GM18909 (cell line): ENCODE results near the gene EGFR.
"Not testable (repeated sequence)": the region's sequence is repeated elsewhere in the genome, so short reads cannot be mapped to it uniquely, and the experiment has no call there.

Source experiments
- ATAC-seq: cut with Tn5 transposase; IDR thresholded peaks from one replicate; pipeline ENCODE4 v1.9.1; 2021; ENCODE audit warnings: mild to moderate bottlenecking; ENCODE audit not compliant: unreplicated experiment, poor library complexity

EGFR gene

DNA sequence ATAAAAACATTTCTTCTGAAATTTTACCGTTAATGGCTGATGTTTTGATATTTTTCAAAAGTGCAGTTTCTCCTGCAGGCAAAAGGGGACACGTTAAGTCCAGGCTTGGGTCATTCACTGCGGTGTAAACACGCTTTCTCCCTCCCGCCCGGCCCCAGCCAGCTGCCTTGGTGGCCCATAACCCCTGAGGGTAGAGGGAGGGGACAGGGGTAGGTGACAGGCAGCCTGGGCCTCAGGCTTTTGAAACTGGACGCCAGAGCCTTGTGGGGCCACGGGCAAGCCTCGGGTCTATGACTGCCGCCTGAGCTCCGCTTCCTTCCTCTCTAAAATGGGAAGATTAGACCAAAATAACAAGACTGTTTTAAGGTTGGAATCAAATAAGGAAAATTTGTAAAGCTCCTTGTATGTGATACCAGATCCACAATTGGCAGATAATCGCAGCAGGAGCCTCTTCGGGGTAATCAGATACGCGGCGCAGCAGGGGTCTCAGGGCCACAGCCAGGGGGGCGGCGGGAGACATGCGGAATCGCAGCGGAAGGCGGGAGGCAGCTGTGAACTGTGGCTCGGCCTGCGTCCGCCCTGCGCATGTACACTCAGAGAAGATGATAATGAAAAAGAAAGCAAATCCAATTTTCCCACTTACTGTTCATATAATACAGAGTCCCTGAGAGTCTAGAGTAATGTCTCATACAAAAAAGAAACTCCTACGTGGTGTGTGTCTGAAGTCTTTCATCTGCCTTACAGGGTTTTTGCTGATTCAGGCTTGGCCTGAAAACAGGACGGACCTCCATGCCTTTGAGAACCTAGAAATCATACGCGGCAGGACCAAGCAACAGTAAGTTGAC, 138.3 kb downstream of the EGFR start:
- no peak for ATAC-seq

DNA sequence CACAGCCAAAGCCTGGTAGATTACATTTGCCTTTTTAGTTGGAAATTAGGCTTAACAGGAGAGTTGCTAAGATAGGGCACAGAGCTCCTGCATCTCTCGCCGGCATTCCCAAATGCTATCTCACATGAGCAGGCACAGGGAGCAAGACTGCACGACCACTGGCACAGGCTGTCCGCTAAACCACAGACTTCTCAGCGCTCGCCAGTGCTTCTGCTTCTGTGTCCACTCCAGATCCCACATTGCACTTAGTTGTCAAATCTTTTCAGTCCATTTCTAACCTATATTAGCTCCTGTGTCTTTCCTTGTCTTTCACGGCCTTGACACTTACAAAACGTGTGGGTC, 138.9 kb downstream of the EGFR start:
- ATAC-seq = no peak

DNA sequence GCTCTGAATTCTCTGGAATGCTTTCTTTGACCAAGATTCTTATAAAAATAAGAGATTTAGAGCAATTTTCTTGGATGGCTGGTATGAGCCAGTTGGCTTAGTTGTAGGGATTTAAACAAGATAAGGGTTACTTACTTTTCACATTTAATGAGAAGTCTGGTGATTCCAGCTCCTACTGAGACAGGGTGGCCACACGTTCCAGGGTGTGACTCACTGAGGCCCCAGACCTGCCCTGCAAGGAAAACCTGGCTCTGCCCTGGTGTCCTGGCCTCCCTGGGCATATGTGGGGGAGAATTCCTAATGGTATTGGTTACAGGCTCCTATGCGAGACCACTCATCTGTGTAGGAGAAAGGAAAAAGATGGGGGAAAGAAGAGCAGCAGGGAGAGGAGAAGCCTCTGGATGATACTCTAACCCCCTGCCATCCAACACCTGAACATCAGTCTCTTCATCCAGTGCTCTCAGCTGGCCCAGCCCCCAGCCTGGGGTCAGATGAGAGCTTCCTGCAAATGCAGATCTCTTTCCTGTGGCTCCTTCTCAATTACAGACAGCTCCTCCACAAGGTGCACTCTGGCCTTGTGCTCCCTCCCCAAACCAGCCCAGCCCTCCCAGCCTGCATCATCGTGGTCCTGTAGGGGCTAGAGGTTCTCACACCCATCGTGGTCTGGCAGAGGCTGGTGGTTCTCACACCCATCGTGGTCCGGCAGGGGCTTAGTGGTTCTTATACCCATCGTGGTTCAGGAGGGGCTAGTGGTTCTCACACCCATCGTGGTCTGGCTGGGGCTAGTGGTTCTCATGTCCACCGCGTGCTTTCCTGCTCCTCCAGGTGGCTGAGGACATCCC, 139.9 kb downstream of the EGFR start:
- no peak for ATAC-seq

DNA sequence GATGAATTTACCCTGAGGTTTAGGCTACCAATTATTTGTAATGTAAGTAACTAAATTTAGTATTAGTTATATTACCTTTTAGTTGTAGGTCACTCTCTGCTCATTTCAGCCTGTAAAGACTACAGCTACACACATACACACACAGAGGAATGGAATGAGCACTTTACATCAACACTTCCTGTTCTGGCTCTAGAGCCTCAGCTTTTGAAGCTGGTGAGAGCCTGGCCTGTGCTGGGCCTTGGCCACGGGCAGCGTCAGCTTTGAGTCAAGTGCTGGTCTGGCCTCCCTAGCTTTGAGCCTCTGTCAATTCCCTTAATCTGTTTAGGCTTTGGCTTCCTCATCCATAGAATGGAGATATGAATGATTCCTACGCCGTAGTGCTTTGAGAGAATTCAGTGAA, 141.7 kb downstream of the EGFR start:
- no peak for ATAC-seq

DNA sequence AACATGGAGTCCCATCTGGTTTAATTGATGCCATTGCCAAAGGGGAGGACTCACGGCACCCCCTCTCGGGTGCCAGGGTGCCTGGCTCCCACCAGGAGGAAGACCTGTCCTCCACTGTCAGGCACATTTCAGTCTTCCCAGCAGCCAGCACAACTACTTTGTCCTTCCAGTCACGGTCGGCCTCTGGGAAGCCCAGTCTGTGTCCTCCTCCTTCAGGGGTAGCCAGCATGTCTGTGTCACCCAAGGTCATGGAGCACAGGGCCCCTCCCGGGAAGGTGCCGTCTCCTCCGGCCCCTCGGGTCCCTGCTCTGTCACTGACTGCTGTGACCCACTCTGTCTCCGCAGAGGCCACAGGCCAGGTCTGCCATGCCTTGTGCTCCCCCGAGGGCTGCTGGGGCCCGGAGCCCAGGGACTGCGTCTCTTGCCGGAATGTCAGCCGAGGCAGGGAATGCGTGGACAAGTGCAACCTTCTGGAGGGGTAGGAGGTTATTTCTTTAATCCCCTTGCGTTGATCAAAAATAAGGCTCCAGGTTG, 142.4 kb downstream of the EGFR start:
- no peak for ATAC-seq

DNA sequence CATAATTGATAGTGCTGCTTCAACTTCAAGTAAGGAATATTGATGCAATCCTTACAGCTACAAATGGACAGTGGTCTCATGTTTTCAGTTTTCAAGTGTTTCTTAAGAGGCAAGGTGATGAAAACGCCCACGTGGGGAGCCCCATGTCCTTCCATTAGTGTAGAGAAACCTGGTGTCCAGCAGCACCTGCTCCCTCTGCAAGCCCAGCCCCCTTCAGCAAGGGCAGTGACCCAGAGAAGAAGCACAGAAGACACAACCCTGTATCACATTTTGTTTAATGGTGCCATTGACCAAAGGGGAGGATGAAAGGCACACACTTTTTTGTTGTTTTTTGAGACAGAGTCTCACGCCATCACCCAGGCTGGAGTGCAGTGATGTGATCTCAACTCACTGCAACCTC, 143.7 kb downstream of the EGFR start:
- no peak for ATAC-seq

DNA sequence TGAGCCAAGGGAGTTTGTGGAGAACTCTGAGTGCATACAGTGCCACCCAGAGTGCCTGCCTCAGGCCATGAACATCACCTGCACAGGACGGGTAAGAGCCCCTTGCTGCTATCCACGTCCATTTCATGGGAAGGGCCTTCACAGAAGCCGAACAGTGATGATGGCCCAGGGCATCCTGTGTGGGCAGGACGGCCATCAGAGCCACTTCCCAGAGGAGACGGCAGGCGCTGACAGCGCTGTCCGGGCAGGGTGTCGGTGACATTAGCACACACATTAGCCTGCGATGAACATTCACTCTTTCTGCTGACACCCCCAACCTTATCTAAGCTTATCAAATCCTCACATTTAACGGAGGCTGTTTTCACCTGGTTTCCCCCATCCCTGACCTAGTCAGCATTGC, 144.9 kb downstream of the EGFR start:
- ATAC-seq = no peak

DNA sequence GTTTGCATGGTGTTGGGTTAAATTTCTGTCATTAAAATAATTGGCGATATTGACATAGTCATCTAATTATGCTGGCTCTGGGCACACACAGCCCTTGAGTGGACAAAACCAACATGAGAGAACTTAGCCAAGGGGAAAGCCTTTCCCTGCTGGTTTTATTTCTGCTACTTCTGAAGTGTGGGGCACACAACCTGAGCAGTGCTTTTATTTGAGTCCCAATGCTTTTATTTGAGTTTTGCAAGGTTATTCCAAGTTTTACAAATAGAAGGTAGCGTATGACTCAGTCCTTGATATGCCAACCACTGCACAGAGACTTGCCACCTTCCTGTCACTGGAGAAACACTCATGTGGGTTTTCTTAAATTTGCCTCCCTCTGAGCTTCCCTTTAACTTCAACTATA, 145.7 kb downstream of the EGFR start:
- no peak for ATAC-seq

DNA sequence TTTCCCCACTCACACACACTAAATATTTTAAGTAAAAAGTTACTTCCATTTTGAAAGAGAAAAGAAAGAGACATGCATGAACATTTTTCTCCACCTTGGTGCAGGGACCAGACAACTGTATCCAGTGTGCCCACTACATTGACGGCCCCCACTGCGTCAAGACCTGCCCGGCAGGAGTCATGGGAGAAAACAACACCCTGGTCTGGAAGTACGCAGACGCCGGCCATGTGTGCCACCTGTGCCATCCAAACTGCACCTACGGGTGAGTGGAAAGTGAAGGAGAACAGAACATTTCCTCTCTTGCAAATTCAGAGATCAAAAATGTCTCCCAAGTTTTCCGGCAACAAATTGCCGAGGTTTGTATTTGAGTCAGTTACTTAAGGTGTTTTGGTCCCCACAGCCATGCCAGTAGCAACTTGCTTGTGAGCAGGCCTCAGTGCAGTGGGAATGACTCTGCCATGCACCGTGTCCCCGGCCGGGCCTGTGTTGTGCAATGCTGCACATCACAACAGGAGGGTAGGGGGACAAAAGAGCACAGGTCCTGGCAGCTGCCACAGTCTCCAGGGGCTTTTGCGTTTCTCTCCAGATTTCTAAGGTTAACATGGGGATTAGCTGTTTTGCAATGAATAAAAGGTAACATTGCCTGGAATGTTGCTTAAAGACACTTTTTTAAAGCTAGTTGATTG, 146.5 kb downstream of the EGFR start:
- ATAC-seq = no peak

DNA sequence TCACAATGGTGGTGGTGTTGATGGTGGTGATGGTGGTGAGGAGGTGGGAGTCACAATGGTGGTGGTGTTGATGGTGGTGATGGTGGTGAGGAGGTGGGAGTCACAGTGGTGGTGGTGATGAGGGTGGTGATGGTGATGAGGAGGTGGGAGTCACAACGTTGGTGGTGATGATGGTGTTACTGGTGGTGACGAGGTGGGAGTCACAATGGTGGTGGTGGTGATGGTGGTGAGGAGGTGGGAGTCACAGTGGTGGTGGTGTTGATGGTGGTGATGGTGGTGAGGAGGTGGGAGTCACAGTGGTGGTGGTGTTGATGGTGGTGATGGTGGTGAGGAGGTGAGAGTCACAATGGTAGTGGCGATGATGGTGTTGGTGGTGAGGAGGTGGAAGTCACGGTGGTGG, 148.5 kb downstream of the EGFR start:
- ATAC-seq = not testable (repeated sequence)

DNA sequence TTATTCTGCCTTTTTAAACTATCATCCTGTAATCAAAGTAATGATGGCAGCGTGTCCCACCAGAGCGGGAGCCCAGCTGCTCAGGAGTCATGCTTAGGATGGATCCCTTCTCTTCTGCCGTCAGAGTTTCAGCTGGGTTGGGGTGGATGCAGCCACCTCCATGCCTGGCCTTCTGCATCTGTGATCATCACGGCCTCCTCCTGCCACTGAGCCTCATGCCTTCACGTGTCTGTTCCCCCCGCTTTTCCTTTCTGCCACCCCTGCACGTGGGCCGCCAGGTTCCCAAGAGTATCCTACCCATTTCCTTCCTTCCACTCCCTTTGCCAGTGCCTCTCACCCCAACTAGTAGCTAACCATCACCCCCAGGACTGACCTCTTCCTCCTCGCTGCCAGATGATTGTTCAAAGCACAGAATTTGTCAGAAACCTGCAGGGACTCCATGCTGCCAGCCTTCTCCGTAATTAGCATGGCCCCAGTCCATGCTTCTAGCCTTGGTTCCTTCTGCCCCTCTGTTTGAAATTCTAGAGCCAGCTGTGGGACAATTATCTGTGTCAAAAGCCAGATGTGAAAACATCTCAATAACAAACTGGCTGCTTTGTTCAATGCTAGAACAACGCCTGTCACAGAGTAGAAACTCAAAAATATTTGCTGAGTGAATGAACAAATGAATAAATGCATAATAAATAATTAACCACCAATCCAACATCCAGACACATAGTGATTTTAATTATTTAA, 151.7 kb downstream of the EGFR start:
- no peak for ATAC-seq

DNA sequence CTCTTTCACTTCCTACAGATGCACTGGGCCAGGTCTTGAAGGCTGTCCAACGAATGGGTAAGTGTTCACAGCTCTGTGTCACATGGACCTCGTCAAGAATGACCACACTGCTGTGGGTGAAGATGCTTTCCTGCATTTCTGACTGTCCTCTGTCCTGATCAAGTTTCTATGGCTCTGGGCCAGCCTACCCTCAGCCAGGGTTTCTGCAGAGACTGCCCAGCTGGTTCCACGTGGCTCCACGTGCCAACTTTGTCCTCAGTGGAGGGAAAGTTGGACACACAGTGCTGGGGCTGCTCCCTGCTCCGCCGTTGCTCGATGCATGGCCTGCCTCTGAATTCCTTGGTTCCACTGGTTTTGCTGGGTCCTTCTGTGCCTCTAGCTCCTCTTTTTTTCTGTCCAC, 152.3 kb downstream of the EGFR start:
- no peak for ATAC-seq

DNA sequence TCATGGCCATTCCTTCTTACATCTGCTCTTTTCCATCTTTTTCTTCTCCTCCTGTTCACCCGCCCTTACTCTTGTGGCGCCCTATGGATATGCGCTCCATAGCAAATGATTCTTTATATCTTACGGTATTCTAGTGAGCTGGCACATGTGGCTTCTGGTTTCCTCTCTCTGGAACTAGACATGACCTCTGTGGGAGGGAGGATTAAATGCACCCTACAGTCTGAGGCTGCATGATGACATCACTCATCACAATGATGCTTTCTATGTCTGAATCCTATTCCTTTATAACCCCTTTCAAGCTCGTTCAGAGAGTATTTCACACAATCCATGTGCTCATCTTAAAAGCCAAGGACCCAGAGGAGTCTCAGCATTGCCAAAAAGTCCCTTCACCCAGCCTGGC, 153.3 kb downstream of the EGFR start:
- no peak for ATAC-seq

DNA sequence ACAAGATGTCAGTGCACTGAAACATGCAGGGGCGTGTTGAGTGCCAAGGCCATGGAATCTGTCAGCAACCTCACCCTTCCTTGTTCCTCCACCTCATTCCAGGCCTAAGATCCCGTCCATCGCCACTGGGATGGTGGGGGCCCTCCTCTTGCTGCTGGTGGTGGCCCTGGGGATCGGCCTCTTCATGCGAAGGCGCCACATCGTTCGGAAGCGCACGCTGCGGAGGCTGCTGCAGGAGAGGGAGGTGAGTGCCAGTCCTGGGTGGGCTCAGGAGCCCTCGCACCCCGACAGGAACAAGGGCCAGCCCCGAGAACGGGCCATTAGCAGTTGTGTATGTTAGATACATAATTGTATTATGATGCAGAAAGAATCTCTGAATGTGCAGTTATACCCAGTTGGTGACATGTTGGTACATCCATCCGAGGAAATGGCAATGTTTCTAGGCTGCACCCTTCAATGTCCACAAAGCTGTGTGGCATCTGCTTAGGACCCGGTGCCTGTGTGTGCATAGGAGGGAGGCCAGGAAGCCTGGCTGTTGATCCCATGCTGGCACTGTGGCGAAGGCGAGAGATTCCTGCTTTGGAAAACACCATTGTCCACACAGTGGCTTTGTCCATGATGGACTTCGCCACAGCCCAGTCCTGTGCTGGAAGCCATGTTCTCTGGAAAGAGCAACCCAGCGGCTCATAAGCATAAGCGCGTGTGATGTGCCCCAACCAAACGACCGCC, 154.2 kb downstream of the EGFR start:
- no peak for ATAC-seq

DNA sequence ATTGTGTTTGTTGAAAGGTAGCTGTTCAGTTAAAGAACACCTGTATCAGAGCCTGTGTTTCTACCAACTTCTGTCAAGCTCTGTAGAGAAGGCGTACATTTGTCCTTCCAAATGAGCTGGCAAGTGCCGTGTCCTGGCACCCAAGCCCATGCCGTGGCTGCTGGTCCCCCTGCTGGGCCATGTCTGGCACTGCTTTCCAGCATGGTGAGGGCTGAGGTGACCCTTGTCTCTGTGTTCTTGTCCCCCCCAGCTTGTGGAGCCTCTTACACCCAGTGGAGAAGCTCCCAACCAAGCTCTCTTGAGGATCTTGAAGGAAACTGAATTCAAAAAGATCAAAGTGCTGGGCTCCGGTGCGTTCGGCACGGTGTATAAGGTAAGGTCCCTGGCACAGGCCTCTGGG, 154.9 kb downstream of the EGFR start:
- no peak for ATAC-seq

DNA sequence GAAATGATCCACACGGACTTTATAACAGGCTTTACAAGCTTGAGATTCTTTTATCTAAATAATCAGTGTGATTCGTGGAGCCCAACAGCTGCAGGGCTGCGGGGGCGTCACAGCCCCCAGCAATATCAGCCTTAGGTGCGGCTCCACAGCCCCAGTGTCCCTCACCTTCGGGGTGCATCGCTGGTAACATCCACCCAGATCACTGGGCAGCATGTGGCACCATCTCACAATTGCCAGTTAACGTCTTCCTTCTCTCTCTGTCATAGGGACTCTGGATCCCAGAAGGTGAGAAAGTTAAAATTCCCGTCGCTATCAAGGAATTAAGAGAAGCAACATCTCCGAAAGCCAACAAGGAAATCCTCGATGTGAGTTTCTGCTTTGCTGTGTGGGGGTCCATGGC, 155.6 kb downstream of the EGFR start:
- ATAC-seq = no peak

DNA sequence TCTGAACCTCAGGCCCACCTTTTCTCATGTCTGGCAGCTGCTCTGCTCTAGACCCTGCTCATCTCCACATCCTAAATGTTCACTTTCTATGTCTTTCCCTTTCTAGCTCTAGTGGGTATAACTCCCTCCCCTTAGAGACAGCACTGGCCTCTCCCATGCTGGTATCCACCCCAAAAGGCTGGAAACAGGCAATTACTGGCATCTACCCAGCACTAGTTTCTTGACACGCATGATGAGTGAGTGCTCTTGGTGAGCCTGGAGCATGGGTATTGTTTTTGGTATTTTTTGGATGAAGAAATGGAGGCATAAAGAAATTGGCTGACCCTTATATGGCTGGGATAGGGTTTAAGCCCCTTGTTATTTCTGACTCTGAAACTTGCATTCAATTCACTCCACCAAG, 156.0 kb downstream of the EGFR start:
- no peak for ATAC-seq

DNA sequence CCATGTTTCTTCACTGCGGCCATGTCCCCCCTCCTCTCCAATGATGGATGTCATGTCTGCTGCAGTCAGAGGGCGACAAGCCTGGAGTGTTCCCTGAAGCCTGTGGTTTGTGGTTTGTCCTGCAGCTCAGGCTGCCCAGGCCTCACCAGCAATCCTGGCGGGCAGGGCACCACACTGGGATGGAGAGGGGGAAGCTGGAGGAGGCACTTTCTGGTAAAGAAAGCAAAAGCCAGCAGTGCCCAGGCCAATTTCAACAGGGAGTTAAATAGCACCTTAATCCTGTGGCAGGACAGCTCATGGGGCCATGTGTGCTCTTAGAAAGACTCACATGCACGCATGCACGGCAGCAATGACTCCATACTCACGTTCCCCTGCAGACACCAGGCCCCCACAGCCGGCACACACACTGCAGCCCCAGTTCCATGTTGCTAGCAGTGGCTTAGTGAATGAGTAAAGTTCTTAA, 158.3 kb downstream of the EGFR start:
- ATAC-seq = no peak

DNA sequence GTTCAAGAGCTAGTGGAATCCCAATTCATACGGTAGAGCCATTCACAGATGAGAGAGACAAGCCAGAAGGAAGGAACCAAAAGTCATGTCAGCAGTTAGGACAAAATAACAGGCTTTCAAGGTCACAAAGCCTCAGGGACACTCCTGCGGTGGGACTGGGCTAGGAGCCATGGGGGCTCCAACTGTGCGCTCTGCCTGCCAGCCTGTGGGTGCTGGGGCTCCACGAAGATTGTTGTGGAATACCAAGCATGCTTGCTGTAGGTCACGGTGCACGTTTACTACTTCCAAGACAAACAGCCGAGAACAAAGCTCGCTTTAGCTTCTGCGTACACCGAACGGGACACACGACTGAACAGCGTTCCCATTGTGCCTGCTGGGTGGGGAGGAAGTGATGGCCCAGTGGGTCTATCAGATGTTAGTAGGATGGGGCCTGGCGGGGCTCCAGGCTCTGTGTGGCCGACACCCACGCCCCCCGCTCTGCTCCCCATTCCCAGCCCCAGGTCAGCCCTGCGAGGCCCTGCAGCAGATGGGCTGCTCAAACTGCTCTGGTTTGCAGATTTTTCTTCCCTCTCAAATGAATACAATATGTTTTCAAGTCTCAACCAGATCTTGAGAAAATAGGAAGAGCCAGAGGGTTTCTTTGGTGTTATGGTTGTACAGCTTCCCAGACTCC, 158.9 kb downstream of the EGFR start:
- no peak for ATAC-seq
